SK-N-MC (cell line): ENCODE data around the gene COL9A1.

Experiments used
- EZH2 ChIP-seq: fragments of 200-600 bp; sonication (generic); IDR thresholded peaks from one replicate; pipeline ENCODE4 v1.6.1; 2017; ENCODE audit warnings: antibody characterized with exemption
- POLR2AphosphoS5 ChIP-seq: IDR thresholded peaks from 2 replicates; pipeline ENCODE4 v1.6.1; 2012; ENCODE audit warnings: mild to moderate bottlenecking, low read depth, low read length, borderline replicate concordance

DNA sequence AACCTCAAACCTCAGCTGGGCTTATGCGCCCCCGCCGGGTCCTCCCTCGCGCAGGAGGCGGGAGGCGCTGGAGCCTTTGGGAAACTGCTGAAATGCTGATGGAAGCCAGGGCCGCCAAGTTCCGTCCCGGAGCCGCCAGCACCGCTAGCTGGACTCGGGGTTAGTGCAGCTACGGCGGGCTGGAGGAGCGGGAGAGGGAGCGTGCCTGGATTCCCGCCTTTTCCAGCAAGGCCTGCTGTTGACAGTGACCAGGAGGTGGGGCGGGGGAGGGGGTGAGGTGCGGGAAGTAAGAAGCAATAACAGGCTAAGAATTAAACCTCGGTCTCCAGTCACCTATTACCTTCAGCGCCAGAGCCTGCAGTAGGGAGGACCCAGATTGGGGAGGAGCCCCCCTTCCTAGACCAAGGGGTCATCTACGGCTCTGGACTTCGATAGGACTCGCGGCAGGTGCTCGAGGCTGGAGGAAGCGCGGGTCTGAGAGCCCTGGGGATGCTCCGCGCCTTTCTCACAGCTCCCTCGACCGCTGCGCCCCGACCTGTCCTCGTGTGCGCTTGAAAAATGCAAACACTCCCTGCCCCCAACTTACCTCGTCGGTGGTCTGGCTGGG lies 20.5 kb downstream of the COL9A1 start:
- TF ChIP-seq POLR2AphosphoS5 = no peak
- TF ChIP-seq EZH2 = no peak
